ENCODE results near the gene STXBP5.

Gene STXBP5

DNA sequence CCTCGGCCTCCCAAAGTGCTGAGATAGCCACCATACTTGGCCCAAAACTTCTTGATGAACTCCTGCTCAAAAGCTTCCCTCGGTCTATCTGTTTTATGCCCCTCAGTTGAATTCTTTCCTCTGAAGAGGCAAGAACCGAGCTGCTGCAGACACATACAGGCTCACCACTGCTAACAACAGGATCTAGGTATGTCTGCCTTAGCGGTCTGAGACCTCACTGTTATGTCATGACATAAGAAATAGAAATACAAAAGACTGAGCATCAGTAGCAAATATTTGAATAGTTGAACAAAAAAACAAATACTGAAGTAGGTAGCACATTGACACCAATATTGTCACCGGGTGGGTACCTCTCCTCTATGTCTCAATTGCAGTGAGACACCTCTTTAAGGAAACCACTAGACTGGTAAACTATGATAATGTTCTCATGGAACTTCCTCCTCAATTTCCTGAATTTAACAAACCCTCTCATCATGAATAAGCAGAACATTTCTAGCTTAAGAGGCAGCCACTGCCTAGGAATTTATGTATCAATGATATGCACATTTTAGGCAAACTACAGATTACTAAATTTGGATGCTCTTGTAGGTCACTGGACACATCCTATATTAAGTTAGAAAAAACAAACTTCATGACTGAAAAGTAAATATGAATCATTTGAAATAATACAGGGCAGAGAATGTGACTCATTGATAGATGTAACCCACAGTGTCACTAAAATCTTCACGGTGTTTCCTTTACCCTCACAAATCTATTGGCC lies 9.4 kb upstream of the STXBP5 start:
- H3K4me3 ChIP-seq (ENCODE audit: low read depth, low read length), result no peak overlapping the region
- no peak for TF ChIP-seq POLR2A (IDR thresholded peaks at IDR 0.05; ENCODE audit: extremely low read depth, insufficient read length)
- TF ChIP-seq MYC (IDR thresholded peaks at IDR 0.05; ENCODE audit: low read depth, low read length), result no peak
- TF ChIP-seq CTCF (IDR thresholded peaks at IDR 0.05; ENCODE audit: low read depth, low read length), result no peak
- no peak for TF ChIP-seq MAX (IDR thresholded peaks at IDR 0.05; ENCODE audit: low read depth, low read length)
- peak; percentile 67 for DNase-seq (ENCODE audit: low read depth)

DNA sequence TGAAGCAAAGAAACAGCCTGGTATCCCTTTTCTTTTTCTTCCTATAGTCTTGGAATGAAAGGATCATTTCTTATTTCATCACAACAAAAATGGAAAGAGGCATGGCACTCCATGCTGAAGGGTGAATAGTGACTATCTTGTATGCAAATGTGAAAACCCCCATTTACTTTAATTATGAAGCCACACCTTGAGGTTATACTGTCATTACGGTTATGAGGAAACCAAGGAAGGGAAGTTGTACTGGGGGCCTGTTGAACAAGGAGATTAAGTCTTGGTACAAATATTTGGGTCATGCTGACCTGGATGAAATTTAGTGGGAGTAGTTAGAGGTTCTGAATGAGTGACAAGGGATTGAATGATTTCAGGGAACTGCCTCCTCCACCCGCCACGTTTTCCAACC lies 8.7 kb upstream of the STXBP5 start:
- peak; percentile 44 for DNase-seq (ENCODE audit: low read depth)
- TF ChIP-seq MYC (IDR thresholded peaks at IDR 0.05; ENCODE audit: low read depth, low read length) (no peak), POLR2A (IDR thresholded peaks at IDR 0.05; ENCODE audit: extremely low read depth, insufficient read length) (no peak), MAX (IDR thresholded peaks at IDR 0.05; ENCODE audit: low read depth, low read length) (no peak), CTCF (IDR thresholded peaks at IDR 0.05; ENCODE audit: low read depth, low read length) (no peak)
- no peak overlapping the region for H3K4me3 ChIP-seq (ENCODE audit: low read depth, low read length)

GRCh38 chr6:147195987-147196386 lies 8.2 kb upstream of the STXBP5 start:
- no peak overlapping the region for H3K4me3 ChIP-seq (ENCODE audit: low read depth, low read length)
- DNase-seq (ENCODE audit: low read depth), result no peak
- TF ChIP-seq MAX (IDR thresholded peaks at IDR 0.05; ENCODE audit: low read depth, low read length) (no peak), CTCF (IDR thresholded peaks at IDR 0.05; ENCODE audit: low read depth, low read length) (no peak), POLR2A (IDR thresholded peaks at IDR 0.05; ENCODE audit: extremely low read depth, insufficient read length) (no peak), MYC (IDR thresholded peaks at IDR 0.05; ENCODE audit: low read depth, low read length) (no peak)

DNA sequence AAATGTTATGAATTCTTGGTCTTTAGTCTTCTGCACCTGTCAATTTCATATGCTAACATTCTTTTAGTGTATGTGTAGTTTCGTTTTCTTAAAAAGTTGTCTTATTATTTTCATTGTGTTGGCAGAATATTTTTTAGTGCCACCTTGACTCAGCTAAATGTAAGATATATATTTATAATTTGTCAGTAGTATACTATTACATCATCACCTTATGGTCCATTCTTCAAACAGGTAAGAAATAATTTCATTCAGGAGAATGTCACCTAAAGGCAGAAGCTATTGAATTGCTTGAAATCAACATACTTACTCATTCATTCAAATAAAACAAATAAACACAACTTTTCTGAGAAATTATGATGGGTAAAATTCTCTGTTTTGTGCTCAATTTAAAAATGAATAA lies 3.5 kb upstream of the STXBP5 start:
- H3K4me3 ChIP-seq (ENCODE audit: low read depth, low read length), result no peak overlapping the region
- DNase-seq (ENCODE audit: low read depth), result no peak
- no peak for TF ChIP-seq POLR2A (IDR thresholded peaks at IDR 0.05; ENCODE audit: extremely low read depth, insufficient read length)
- no peak for TF ChIP-seq MYC (IDR thresholded peaks at IDR 0.05; ENCODE audit: low read depth, low read length)
- no peak for TF ChIP-seq CTCF (IDR thresholded peaks at IDR 0.05; ENCODE audit: low read depth, low read length)
- no peak for TF ChIP-seq MAX (IDR thresholded peaks at IDR 0.05; ENCODE audit: low read depth, low read length)

DNA sequence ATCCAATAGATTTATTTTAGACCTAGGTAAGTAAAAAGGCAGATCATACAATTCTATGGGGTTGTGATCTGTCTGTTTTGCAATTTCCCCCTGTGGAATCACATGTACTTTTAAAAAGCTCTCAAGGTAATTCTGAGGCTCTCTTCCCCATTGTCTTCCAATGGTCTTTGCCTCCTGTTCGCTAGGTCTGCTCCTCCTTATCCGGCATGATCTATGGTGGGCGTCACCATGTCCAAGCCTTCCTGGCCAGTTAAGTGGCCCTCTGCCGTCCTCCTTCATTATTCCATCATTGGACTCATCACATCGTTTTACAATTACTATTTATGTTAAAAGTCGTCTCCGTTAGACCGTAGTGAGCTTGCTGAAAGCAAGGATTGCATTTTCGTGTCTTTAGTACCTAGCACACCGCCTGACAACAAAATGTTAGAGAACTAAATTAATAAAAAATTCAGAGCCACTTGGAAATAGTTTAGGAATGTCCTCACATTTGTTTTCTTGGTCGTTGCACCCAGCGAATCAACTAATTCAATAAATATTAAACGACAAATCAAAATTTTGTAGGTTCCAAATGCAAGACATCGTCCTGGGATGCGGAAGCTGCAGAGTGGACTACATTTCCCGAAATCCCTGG lies 2.2 kb upstream of the STXBP5 start:
- peak overlapping the region; percentile 93 for H3K4me3 ChIP-seq (ENCODE audit: low read depth, low read length)

More for the DNA sequence above, 2.2 kb upstream of the STXBP5 start:
- TF ChIP-seq CTCF (IDR thresholded peaks at IDR 0.05; ENCODE audit: low read depth, low read length) (no peak), MYC (IDR thresholded peaks at IDR 0.05; ENCODE audit: low read depth, low read length) (no peak), MAX (IDR thresholded peaks at IDR 0.05; ENCODE audit: low read depth, low read length) (peak; percentile 21; the same call in 1 of the 2 replicates), POLR2A (IDR thresholded peaks at IDR 0.05; ENCODE audit: extremely low read depth, insufficient read length) (peak; percentile 24)
- peak; percentile 91 for DNase-seq (ENCODE audit: low read depth)
